RWPE1 (cell line): ENCODE results near the gene NMNAT2.

ENCODE experiments used
- CTCF ChIA-PET: fragments of 350-600 bp; sonication (Branson Sonifier 250); formaldehyde crosslinking; extraction: SDS; loops from one replicate; lab custom pipeline; 2021; lab: Yijun Ruan, JAX
- POLR2A ChIA-PET: fragments of 400-600 bp; formaldehyde crosslinking; extraction: SDS; loops from one replicate; lab custom pipeline; 2020; ENCODE audit warnings: antibody characterized with exemption; ENCODE audit not compliant: low non-redundant PET; lab: Yijun Ruan, JAX
- DNase-seq: peaks from one replicate; pipeline ENCODE4 v3.0.0; 2012; ENCODE audit warnings: low spot score
- H3K27ac ChIP-seq: fragments of 450-650 bp; 2 replicates; pipeline ENCODE4 v1.5.1; 2017
- CTCF ChIP-seq: fragments of 450-650 bp; conservative IDR thresholded peaks from 2 replicates; pipeline ENCODE4 v1.5.1; 2017; ENCODE audit warnings: low read depth, mild to moderate bottlenecking

NMNAT2 gene

GRCh38 chr1:183417772-183418491 lies at the start of gene NMNAT2:
NMNAT2 (minus strand) TSS chr1:183418380; CDS start chr1:183418267, 113 bp downstream.
- CTCF ChIA-PET: no interaction called here

GRCh38 chr1:183467687-183468086 lies 49.5 kb upstream of the NMNAT2 start:
- ChIA-PET CTCF (no interaction called here), POLR2A (no interaction called here)
- peak; percentile 61 for DNase-seq
- no peak overlapping the region for H3K27ac ChIP-seq
- TF ChIP-seq CTCF: no peak

More at GRCh38 chr1:183417772-183418491, at the start of gene NMNAT2:
- peak; percentile 16 for DNase-seq
- no peak for TF ChIP-seq CTCF
- H3K27ac ChIP-seq: no peak within 1 kb of the TSS
- POLR2A ChIA-PET: no interaction called here

- ChIA-PET CTCF (no interaction called here), POLR2A (no interaction called here)
- H3K27ac ChIP-seq: no peak overlapping the region
- no peak for DNase-seq
- no peak for TF ChIP-seq CTCF
Measured at GRCh38 chr1:183466781-183467180, 48.6 kb upstream of the NMNAT2 start.

- H3K27ac ChIP-seq: no peak overlapping the region
- ChIA-PET CTCF (interaction anchor here (0.6 kb wide), 1 partner anchor 1622 kb away, joined by 5 read pairs; no protein-coding TSS in a partner anchor), POLR2A (no interaction called here)
- DNase-seq: no peak
- TF ChIP-seq CTCF: no peak
Measured at GRCh38 chr1:183463566-183463965, 45.4 kb upstream of the NMNAT2 start.

GRCh38 chr1:183461350-183461749 lies 43.2 kb upstream of the NMNAT2 start:
- ChIA-PET POLR2A (no interaction called here), CTCF (no interaction called here)
- no peak for TF ChIP-seq CTCF
- H3K27ac ChIP-seq: no peak overlapping the region
- peak; percentile 53 for DNase-seq

GRCh38 chr1:183460596-183460995 lies 42.4 kb upstream of the NMNAT2 start:
- ChIA-PET POLR2A (no interaction called here), CTCF (no interaction called here)
- no peak overlapping the region for H3K27ac ChIP-seq
- DNase-seq: no peak
- TF ChIP-seq CTCF: no peak
